GM23338 (cell line): ENCODE measurements around the gene TRIM38. TPM values are rescaled to one million over a fixed set of nuclear protein-coding genes. Genes with fewer than 3 reads are reported as not detected.

Source experiments
- ATAC-seq: fragments of 200-7000 bp; cut with Tn5 transposase; 3 replicates; pipeline ENCODE4 v1.9.1; 2020
- DNase-seq: peaks from one replicate; pipeline ENCODE4 v3.0.0-alpha.2; 2015; ENCODE audit warnings: low spot score
- H2AFZ ChIP-seq: fragments of 200-600 bp; sonication (generic); 2 replicates; pipeline ENCODE4 v1.8.0; 2016; ENCODE audit warnings: antibody characterized with exemption, mild to moderate bottlenecking, moderate library complexity
- H3F3A ChIP-seq: fragments of 200-600 bp; sonication (generic); replicated peaks from 2 replicates; pipeline ENCODE4 v1.8.0; 2017; ENCODE audit warnings: antibody characterized with exemption, mixed run types, low read depth
- H3K27ac ChIP-seq: fragments of 200-600 bp; sonication (generic); 2 replicates; pipeline ENCODE4 v1.6.1; 2016; ENCODE audit warnings: low read depth
- H3K27me3 ChIP-seq: fragments of 200-600 bp; sonication (generic); 2 replicates; pipeline ENCODE4 v1.8.0; 2016; ENCODE audit warnings: mild to moderate bottlenecking, mixed run types, moderate library complexity; ENCODE audit not compliant: insufficient read depth
- H3K36me3 ChIP-seq: fragments of 200-600 bp; sonication (generic); 2 replicates; pipeline ENCODE4 v1.8.0; 2016; ENCODE audit warnings: mild to moderate bottlenecking; ENCODE audit not compliant: insufficient read depth
- H3K4me1 ChIP-seq: fragments of 200-600 bp; sonication (generic); 2 replicates; pipeline ENCODE4 v1.8.0; 2016; ENCODE audit warnings: mild to moderate bottlenecking, moderate library complexity; ENCODE audit not compliant: insufficient read depth
- H3K4me2 ChIP-seq: fragments of 200-600 bp; sonication (generic); 2 replicates; pipeline ENCODE4 v1.7.1; 2017; ENCODE audit warnings: mixed run types
- H3K4me3 ChIP-seq: fragments of 200-600 bp; sonication (generic); 2 replicates; pipeline ENCODE4 v1.6.1; 2016; ENCODE audit warnings: mixed run types
- H3K79me2 ChIP-seq: fragments of 200-600 bp; sonication (generic); replicated peaks from 2 replicates; pipeline ENCODE4 v1.8.0; 2017; ENCODE audit warnings: mild to moderate bottlenecking; ENCODE audit not compliant: insufficient read depth
- H3K9me2 ChIP-seq: fragments of 200-600 bp; sonication (generic); 2 replicates; pipeline ENCODE4 v1.8.0; 2017; ENCODE audit not compliant: insufficient read depth
- H4K20me1 ChIP-seq: fragments of 200-600 bp; sonication (generic); replicated peaks from 2 replicates; pipeline ENCODE4 v1.8.0; 2017; ENCODE audit warnings: mild to moderate bottlenecking; ENCODE audit not compliant: insufficient read depth
- H3K27ac Mint-ChIP-seq: 2 replicates; pipeline ENCODE4 v1.8.0; 2020; ENCODE audit warnings: inconsistent platforms, mild to moderate bottlenecking, moderate library complexity, mixed read lengths
- H3K27me3 Mint-ChIP-seq: 3 replicates; pipeline ENCODE4 v1.8.0; 2022; ENCODE audit warnings: low read depth, mild to moderate bottlenecking, moderate library complexity, mixed read lengths, inconsistent platforms; ENCODE audit not compliant: insufficient read depth, poor library complexity
- H3K36me3 Mint-ChIP-seq: 3 replicates; pipeline ENCODE4 v1.8.0; 2021; ENCODE audit warnings: low read depth, mild to moderate bottlenecking, inconsistent platforms, moderate library complexity, mixed read lengths
- H3K4me1 Mint-ChIP-seq: 3 replicates; pipeline ENCODE4 v1.8.0; 2020; ENCODE audit warnings: mild to moderate bottlenecking, inconsistent platforms, mixed read lengths
- H3K4me3 Mint-ChIP-seq: 3 replicates; pipeline ENCODE4 v1.8.0; 2021; ENCODE audit warnings: moderate library complexity, mild to moderate bottlenecking, inconsistent platforms, mixed read lengths
- H3K9me3 Mint-ChIP-seq: 3 replicates; pipeline ENCODE4 v1.8.0; 2020; ENCODE audit warnings: moderate library complexity, mild to moderate bottlenecking, inconsistent platforms, mixed read lengths
- CREB1 ChIP-seq: fragments of 250-450 bp; sonication (Bioruptor Pico); IDR thresholded peaks from 2 replicates; pipeline ENCODE4 v1.5.0; 2020; ENCODE audit warnings: low read depth, mild to moderate bottlenecking, moderate library complexity
- CTCF ChIP-seq, 2 experiments: fragments of 200-600 bp in 1 of 2; sonication (generic) in 1 of 2; conservative IDR thresholded peaks; 2 replicates each; pipeline versions ENCODE4 v1.5.1 to v1.6.1; 2016 to 2017; ENCODE audit warnings: antibody characterized with exemption in 2 of 2, low read depth in 2 of 2, mild to moderate bottlenecking in 2 of 2, moderate library complexity in 1 of 2
- JUNB ChIP-seq: IDR thresholded peaks from one replicate; pipeline ENCODE4 v1.6.1; 2016; ENCODE audit warnings: antibody characterized with exemption; ENCODE audit not compliant: unreplicated experiment
- POLR2AphosphoS5 ChIP-seq: IDR thresholded peaks from 2 replicates; pipeline ENCODE4 v1.6.1; 2016; ENCODE audit warnings: antibody characterized with exemption, low read depth
- REST ChIP-seq: IDR thresholded peaks from one replicate; pipeline ENCODE4 v1.6.1; 2018; ENCODE audit warnings: antibody characterized with exemption; ENCODE audit not compliant: unreplicated experiment
- STAT1 ChIP-seq: IDR thresholded peaks from one replicate; pipeline ENCODE4 v1.6.1; 2016; ENCODE audit warnings: antibody characterized with exemption; ENCODE audit not compliant: unreplicated experiment
- polyA plus RNA-seq: library from polyadenylated mRNA; unstranded; fragments of >200 nt; fragmentation: Nextera tagmentation; extraction: Ambion mirVana; gene quantifications from 2 replicates; pipeline ENCODE4 v1.2.1, GENCODE V29; 2016
- total RNA-seq: library from RNA; depleted of rRNA; stranded (reverse); fragments of >200 nt; shearing (Covaris generic); gene quantifications from 2 replicates; pipeline ENCODE4 v1.2.3, GENCODE V29; 2014
- TF ChIP-seq, protein P1 (sequence below): fragments of 250-450 bp; sonication (Bioruptor Pico); IDR thresholded peaks from 2 replicates; pipeline ENCODE4 v1.5.0; 2020; ENCODE audit warnings: mild to moderate bottlenecking, moderate library complexity
- TF ChIP-seq, protein P2 (sequence below): IDR thresholded peaks from 2 replicates; pipeline ENCODE4 v1.6.1; 2016; ENCODE audit warnings: antibody characterized with exemption

Gene TRIM38
- total and polyA plus RNA-seq, 2 experiments from 2014 or later, result 0.66 to 0.82 TPM

DNA sequence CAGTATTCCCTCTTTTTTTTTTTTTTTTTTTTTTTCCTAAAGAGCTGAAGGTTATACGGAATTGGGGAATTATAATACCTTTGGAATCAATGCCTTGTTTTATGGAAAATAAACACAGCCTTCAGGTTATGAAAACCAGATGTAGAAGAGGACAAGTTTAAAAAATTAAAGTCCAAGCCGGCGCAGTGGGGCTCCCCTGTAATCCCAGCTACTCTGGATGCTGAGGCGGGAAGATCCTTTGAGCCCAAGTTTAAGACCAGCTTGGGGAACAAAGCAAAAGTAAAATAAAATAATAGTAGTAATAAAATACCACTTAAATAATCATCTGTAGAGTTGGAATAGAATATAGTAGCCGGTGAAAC is 57.3 kb downstream of the TRIM38 start:
- Mint-ChIP-seq H3K27ac (peak overlapping the region; percentile 100), H3K9me3 (no peaks in the 10 kb centered on the region; the same call in 2 of the 3 replicates), H3K4me1 (peaks cover 51% of the 10 kb centered on the region), H3K27me3 (peaks cover 28% of the 10 kb centered on the region), H3K36me3 (no peaks in the 10 kb centered on the region; the same call in 2 of the 3 replicates), H3K4me3 (peak overlapping the region; percentile 96)
- no peak for ATAC-seq
- H3K27me3 ChIP-seq, result no peaks in the 10 kb centered on the region
- peaks cover 38% of the 10 kb centered on the region for H3K4me1 ChIP-seq
- no peaks in the 10 kb centered on the region for H3K79me2 ChIP-seq
- no peak overlapping the region for H2AFZ ChIP-seq
- H3K27ac ChIP-seq, result no peak overlapping the region
- no peak for DNase-seq
- H4K20me1 ChIP-seq, result no peaks in the 10 kb centered on the region
- no peaks in the 10 kb centered on the region for H3K9me2 ChIP-seq
- H3F3A ChIP-seq, result 0 out of 2 replicates have a peak, but pooled peaks cover 7% of the 10 kb centered on the region
- no peak overlapping the region for H3K4me2 ChIP-seq
- H3K36me3 ChIP-seq, result no peaks in the 10 kb centered on the region
- no peak overlapping the region for H3K4me3 ChIP-seq
- TF ChIP-seq POLR2AphosphoS5 (no peak), CTCF (conservative IDR thresholded peaks at IDR 0.05; ENCODE audit: low read depth in 2 of 2) (no peak)

DNA sequence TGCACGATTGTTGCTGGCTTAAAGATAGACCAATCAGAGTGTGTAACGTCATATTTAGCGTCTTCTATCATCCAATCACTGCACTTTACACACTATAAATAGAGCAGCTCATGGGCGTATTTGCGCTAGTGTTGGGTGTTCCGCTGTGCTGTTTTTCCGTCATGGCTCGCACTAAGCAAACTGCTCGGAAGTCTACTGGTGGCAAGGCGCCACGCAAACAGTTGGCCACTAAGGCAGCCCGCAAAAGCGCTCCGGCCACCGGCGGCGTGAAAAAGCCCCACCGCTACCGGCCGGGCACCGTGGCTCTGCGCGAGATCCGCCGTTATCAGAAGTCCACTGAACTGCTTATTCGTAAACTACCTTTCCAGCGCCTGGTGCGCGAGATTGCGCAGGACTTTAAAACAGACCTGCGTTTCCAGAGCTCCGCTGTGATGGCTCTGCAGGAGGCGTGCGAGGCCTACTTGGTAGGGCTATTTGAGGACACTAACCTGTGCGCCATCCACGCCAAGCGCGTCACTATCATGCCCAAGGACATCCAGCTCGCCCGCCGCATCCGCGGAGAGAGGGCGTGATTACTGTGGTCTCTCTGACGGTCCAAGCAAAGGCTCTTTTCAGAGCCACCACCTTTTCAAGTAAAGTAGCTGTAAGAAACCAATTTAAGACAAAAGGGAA is 57.9 kb downstream of the TRIM38 start:
- H3K4me1 ChIP-seq, result peaks cover 38% of the 10 kb centered on the region
- H3K4me2 ChIP-seq, result peak overlapping the region; percentile 86
- peak overlapping the region; percentile 100 for H3K27ac Mint-ChIP-seq
- H3K9me3 Mint-ChIP-seq, result no peaks in the 10 kb centered on the region; the same call in 2 of the 3 replicates
- no peaks in the 10 kb centered on the region for H3K27me3 ChIP-seq
- H3K36me3 ChIP-seq, result no peaks in the 10 kb centered on the region
- H3K27me3 Mint-ChIP-seq, result peaks cover 30% of the 10 kb centered on the region
- H2AFZ ChIP-seq, result no peak overlapping the region
- H3K36me3 Mint-ChIP-seq, result no peaks in the 10 kb centered on the region; the same call in 2 of the 3 replicates
- ATAC-seq (peak; percentile 31), DNase-seq (peak; percentile 72)
- H3K27ac ChIP-seq, result peak overlapping the region; percentile 99
- H4K20me1 ChIP-seq, result no peaks in the 10 kb centered on the region
- H3K9me2 ChIP-seq, result no peaks in the 10 kb centered on the region
- peak overlapping the region; percentile 77 for H3K4me3 ChIP-seq
- peak overlapping the region; percentile 96 for H3K4me3 Mint-ChIP-seq
- H3F3A ChIP-seq, result 0 out of 2 replicates have a peak, but pooled peaks cover 7% of the 10 kb centered on the region
- H3K79me2 ChIP-seq, result no peaks in the 10 kb centered on the region
- H3K4me1 Mint-ChIP-seq, result peaks cover 56% of the 10 kb centered on the region
- TF ChIP-seq POLR2AphosphoS5 (peak; percentile 95), REST (no peak), STAT1 (no peak), JUNB (no peak), CREB1 (CRISPR knock-in tag) (peak; percentile 80)
- TF ChIP-seq, protein P1, sequence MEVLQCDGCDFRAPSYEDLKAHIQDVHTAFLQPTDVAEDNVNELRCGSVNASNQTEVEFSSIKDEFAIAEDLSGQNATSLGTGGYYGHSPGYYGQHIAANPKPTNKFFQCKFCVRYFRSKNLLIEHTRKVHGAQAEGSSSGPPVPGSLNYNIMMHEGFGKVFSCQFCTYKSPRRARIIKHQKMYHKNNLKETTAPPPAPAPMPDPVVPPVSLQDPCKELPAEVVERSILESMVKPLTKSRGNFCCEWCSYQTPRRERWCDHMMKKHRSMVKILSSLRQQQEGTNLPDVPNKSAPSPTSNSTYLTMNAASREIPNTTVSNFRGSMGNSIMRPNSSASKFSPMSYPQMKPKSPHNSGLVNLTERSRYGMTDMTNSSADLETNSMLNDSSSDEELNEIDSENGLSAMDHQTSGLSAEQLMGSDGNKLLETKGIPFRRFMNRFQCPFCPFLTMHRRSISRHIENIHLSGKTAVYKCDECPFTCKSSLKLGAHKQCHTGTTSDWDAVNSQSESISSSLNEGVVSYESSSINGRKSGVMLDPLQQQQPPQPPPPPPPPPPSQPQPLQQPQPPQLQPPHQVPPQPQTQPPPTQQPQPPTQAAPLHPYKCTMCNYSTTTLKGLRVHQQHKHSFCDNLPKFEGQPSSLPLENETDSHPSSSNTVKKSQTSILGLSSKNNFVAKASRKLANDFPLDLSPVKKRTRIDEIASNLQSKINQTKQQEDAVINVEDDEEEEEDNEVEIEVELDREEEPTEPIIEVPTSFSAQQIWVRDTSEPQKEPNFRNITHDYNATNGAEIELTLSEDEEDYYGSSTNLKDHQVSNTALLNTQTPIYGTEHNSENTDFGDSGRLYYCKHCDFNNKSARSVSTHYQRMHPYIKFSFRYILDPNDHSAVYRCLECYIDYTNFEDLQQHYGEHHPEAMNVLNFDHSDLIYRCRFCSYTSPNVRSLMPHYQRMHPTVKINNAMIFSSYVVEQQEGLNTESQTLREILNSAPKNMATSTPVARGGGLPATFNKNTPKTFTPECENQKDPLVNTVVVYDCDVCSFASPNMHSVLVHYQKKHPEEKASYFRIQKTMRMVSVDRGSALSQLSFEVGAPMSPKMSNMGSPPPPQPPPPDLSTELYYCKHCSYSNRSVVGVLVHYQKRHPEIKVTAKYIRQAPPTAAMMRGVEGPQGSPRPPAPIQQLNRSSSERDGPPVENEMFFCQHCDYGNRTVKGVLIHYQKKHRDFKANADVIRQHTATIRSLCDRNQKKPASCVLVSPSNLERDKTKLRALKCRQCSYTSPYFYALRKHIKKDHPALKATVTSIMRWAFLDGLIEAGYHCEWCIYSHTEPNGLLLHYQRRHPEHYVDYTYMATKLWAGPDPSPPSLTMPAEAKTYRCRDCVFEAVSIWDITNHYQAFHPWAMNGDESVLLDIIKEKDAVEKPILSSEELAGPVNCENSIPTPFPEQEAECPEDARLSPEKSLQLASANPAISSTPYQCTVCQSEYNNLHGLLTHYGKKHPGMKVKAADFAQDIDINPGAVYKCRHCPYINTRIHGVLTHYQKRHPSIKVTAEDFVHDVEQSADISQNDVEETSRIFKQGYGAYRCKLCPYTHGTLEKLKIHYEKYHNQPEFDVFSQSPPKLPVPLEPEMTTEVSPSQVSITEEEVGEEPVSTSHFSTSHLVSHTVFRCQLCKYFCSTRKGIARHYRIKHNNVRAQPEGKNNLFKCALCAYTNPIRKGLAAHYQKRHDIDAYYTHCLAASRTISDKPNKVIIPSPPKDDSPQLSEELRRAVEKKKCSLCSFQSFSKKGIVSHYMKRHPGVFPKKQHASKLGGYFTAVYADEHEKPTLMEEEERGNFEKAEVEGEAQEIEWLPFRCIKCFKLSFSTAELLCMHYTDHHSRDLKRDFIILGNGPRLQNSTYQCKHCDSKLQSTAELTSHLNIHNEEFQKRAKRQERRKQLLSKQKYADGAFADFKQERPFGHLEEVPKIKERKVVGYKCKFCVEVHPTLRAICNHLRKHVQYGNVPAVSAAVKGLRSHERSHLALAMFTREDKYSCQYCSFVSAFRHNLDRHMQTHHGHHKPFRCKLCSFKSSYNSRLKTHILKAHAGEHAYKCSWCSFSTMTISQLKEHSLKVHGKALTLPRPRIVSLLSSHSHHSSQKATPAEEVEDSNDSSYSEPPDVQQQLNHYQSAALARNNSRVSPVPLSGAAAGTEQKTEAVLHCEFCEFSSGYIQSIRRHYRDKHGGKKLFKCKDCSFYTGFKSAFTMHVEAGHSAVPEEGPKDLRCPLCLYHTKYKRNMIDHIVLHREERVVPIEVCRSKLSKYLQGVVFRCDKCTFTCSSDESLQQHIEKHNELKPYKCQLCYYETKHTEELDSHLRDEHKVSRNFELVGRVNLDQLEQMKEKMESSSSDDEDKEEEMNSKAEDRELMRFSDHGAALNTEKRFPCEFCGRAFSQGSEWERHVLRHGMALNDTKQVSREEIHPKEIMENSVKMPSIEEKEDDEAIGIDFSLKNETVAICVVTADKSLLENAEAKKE (CRISPR knock-in tag), result no peak
- TF ChIP-seq, protein P2, sequence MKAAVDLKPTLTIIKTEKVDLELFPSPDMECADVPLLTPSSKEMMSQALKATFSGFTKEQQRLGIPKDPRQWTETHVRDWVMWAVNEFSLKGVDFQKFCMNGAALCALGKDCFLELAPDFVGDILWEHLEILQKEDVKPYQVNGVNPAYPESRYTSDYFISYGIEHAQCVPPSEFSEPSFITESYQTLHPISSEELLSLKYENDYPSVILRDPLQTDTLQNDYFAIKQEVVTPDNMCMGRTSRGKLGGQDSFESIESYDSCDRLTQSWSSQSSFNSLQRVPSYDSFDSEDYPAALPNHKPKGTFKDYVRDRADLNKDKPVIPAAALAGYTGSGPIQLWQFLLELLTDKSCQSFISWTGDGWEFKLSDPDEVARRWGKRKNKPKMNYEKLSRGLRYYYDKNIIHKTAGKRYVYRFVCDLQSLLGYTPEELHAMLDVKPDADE, result no peak
